OCI-LY7 (cell line): ENCODE data around the gene TPRN. TPM values are rescaled to one million over a fixed set of nuclear protein-coding genes. Genes with fewer than 3 reads are reported as not detected.

Source experiments
- BruUV-seq: library from RNA; stranded (reverse); fragments of 400-500 nt; replicated peaks from 2 replicates; lab custom pipeline; 2021; lab: Mats Ljungman, UMichigan
- CTCF ChIA-PET: fragments of 300-600 bp; sonication (Branson Sonifier 250); formaldehyde crosslinking; loops from one replicate; lab custom pipeline; 2022; ENCODE audit warnings: antibody characterized with exemption; ENCODE audit not compliant: unreplicated experiment; lab: Charles Lee
- POLR2A ChIA-PET: fragments of 300-600 bp; sonication (Branson Sonifier 250); formaldehyde crosslinking; loops from one replicate; lab custom pipeline; 2022; ENCODE audit warnings: antibody characterized with exemption; lab: Charles Lee
- DNase-seq: peaks from one replicate; pipeline ENCODE4 v3.0.0-alpha.2; 2015; ENCODE audit warnings: low spot score
- H2AFZ ChIP-seq: fragments of 200-600 bp; sonication (generic), shearing (Covaris generic); 2 replicates; pipeline ENCODE4 v1.6.1; 2014; ENCODE audit warnings: mild to moderate bottlenecking, antibody characterized with exemption, low read length, moderate library complexity
- H3K27ac ChIP-seq: fragments of 200-600 bp; sonication (generic); 2 replicates; pipeline ENCODE4 v1.5.1; 2014; ENCODE audit warnings: mixed run types, low read depth, mild to moderate bottlenecking, moderate library complexity, low read length, inconsistent platforms; ENCODE audit not compliant: poor library complexity, severe bottlenecking
- H3K36me3 ChIP-seq: fragments of 200-600 bp; sonication (generic); 2 replicates; pipeline ENCODE4 v1.6.1; 2014; ENCODE audit warnings: mild to moderate bottlenecking, antibody characterized with exemption, low read length, moderate library complexity, mixed read lengths; ENCODE audit not compliant: insufficient read depth
- H3K4me1 ChIP-seq: fragments of 200-600 bp; sonication (generic); 2 replicates; pipeline ENCODE4 v1.5.1; 2014; ENCODE audit warnings: mild to moderate bottlenecking, low read length; ENCODE audit not compliant: insufficient read depth, poor library complexity, severe bottlenecking
- H3K4me2 ChIP-seq: fragments of 200-600 bp; sonication (generic); 2 replicates; pipeline ENCODE4 v1.6.1; 2014; ENCODE audit warnings: mild to moderate bottlenecking, low read length
- H3K4me3 ChIP-seq: fragments of 200-600 bp; sonication (generic); 2 replicates; pipeline ENCODE4 v1.5.1; 2014; ENCODE audit warnings: mild to moderate bottlenecking, low read depth, low read length; ENCODE audit not compliant: poor library complexity, severe bottlenecking
- H3K79me2 ChIP-seq: fragments of 200-600 bp; sonication (generic); 2 replicates; pipeline ENCODE4 v1.6.1; 2016; ENCODE audit warnings: low read depth, mild to moderate bottlenecking, low read length, moderate library complexity, mixed read lengths; ENCODE audit not compliant: insufficient read depth
- H3K9me2 ChIP-seq: fragments of 200-600 bp; sonication (generic); 2 replicates; pipeline ENCODE4 v1.6.1; 2016; ENCODE audit warnings: mild to moderate bottlenecking, low read length, mixed read lengths; ENCODE audit not compliant: insufficient read depth
- H3K9me3 ChIP-seq: fragments of 200-600 bp; sonication (generic); 2 replicates; pipeline ENCODE4 v1.6.1; 2014; ENCODE audit warnings: mild to moderate bottlenecking, mixed run types, low read length, mixed read lengths
- H4K20me1 ChIP-seq: fragments of 200-600 bp; sonication (generic); 2 replicates; pipeline ENCODE4 v1.6.1; 2014; ENCODE audit warnings: mild to moderate bottlenecking, antibody characterized with exemption, low read length, moderate library complexity, mixed read lengths; ENCODE audit not compliant: insufficient read depth
- EZH2phosphoT487 ChIP-seq: fragments of 200-600 bp; sonication (generic); IDR thresholded peaks from 2 replicates; pipeline ENCODE4 v1.6.1; 2018; ENCODE audit warnings: low read depth, borderline replicate concordance, mild to moderate bottlenecking, mixed run types, antibody characterized with exemption, low read length, moderate library complexity, mixed read lengths
- intact Hi-C: fragments of 100-400 bp; cut with micrococcal nuclease; formaldehyde crosslinking; loops from one replicate; pipeline ENCODE4 v1.10.0; 2022; ENCODE audit not compliant: unreplicated experiment
- total RNA-seq, 2 experiments: library from RNA; depleted of rRNA in 1 of 2; stranded (reverse); fragments of >200 nt in 1 of 2; shearing (Covaris generic) in 1 of 2; gene quantifications; 2 replicates each; pipeline ENCODE4 v1.2.3, GENCODE V29; 2014 to 2022
- TF ChIP-seq, protein P1 (sequence below): fragments of 200-600 bp; sonication (generic); conservative IDR thresholded peaks from 2 replicates; pipeline ENCODE4 v1.5.1; 2014; ENCODE audit warnings: mild to moderate bottlenecking, antibody characterized with exemption, low read length, moderate library complexity, mixed read lengths

TPRN gene
- total RNA-seq, 2 experiments from 2014 or later: 9.0 to 15.9 TPM

GRCh38 chr9:137217276-137218211 is 17.0 kb upstream of the TPRN start:
- H3K4me3 ChIP-seq: no peak overlapping the region
- H3K9me3 ChIP-seq: no peaks in the 10 kb centered on the region
- CTCF ChIA-PET: no interaction called here
- H3K4me2 ChIP-seq: no peak overlapping the region
- no peaks in the 10 kb centered on the region for H4K20me1 ChIP-seq
- H2AFZ ChIP-seq: no peak overlapping the region
- no peaks in the 10 kb centered on the region for H3K9me2 ChIP-seq
- no peak overlapping the region for H3K27ac ChIP-seq
- no peaks in the 10 kb centered on the region for H3K79me2 ChIP-seq
- no peak for TF ChIP-seq EZH2phosphoT487
- TF ChIP-seq, protein P1, sequence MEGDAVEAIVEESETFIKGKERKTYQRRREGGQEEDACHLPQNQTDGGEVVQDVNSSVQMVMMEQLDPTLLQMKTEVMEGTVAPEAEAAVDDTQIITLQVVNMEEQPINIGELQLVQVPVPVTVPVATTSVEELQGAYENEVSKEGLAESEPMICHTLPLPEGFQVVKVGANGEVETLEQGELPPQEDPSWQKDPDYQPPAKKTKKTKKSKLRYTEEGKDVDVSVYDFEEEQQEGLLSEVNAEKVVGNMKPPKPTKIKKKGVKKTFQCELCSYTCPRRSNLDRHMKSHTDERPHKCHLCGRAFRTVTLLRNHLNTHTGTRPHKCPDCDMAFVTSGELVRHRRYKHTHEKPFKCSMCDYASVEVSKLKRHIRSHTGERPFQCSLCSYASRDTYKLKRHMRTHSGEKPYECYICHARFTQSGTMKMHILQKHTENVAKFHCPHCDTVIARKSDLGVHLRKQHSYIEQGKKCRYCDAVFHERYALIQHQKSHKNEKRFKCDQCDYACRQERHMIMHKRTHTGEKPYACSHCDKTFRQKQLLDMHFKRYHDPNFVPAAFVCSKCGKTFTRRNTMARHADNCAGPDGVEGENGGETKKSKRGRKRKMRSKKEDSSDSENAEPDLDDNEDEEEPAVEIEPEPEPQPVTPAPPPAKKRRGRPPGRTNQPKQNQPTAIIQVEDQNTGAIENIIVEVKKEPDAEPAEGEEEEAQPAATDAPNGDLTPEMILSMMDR: no peak
- peaks cover 49% of the 10 kb centered on the region; the same call in 1 of the 2 replicates for H3K36me3 ChIP-seq
- DNase-seq: no peak
- intact Hi-C loops: no loop called here
- BruUV-seq: no TSS peak
- POLR2A ChIA-PET: no interaction called here
- H3K4me1 ChIP-seq: peaks cover 8% of the 10 kb centered on the region

- H4K20me1 ChIP-seq: no peaks in the 10 kb centered on the region
- intact Hi-C loops: no loop called here
Observed at GRCh38 chr9:137216188-137216965, 15.8 kb upstream of the TPRN start.

More at GRCh38 chr9:137216188-137216965, 15.8 kb upstream of the TPRN start:
- ChIA-PET POLR2A (interaction anchor here (0.9 kb wide), 1 partner anchor 12 kb away, joined by 4 read pairs; no protein-coding TSS in a partner anchor), CTCF (no interaction called here)
- no peak for DNase-seq
- TF ChIP-seq, protein P1: no peak
- no peak for TF ChIP-seq EZH2phosphoT487
- no peak overlapping the region for H2AFZ ChIP-seq
- BruUV-seq: no TSS peak
- no peak overlapping the region for H3K4me2 ChIP-seq
- H3K4me1 ChIP-seq: no peaks in the 10 kb centered on the region
- no peaks in the 10 kb centered on the region for H3K79me2 ChIP-seq
- H3K27ac ChIP-seq: no peak overlapping the region
- H3K9me3 ChIP-seq: no peaks in the 10 kb centered on the region
- peaks cover 51% of the 10 kb centered on the region; the same call in 1 of the 2 replicates for H3K36me3 ChIP-seq
- no peaks in the 10 kb centered on the region for H3K9me2 ChIP-seq
- no peak overlapping the region for H3K4me3 ChIP-seq
